ENCODE data around the gene AMMECR1.

The AMMECR1 gene

DNA sequence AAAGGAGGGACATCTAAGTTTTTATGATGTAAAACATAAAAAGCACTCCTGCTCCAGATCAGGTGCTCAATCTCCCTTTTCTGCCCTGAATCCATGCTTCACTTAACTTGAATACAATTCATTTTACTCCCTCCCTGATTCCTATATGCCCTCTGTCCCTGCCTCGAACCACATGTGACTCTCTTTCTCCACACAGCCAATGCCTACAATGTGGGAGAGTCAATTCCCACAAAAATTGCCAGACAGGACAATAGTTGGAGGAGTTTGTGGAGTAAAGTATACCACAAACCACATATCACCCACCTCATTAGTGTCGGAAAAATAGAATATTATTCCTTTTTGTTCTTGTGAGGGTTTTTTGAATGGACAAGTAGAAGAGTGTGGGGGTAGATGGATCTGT lies 9.7 kb downstream of the AMMECR1 start:
- no peaks in the 10 kb centered on the region for H3K4me1 ChIP-seq
- no peak for DNase-seq
- H3K4me3 ChIP-seq (ENCODE audit: low read depth, low read length), result no peak overlapping the region
- H3K36me3 ChIP-seq, result no peaks in the 10 kb centered on the region
- no peak for TF ChIP-seq CTCF (IDR thresholded peaks at IDR 0.05; ENCODE audit: low read depth, low read length)
- no peaks in the 10 kb centered on the region for H3K27me3 ChIP-seq
- no peaks in the 10 kb centered on the region for H3K9me3 ChIP-seq

GRCh38 chrX:110304884-110305283 lies 13.0 kb downstream of the AMMECR1 start:
- DNase-seq, result no peak
- Histone ChIP-seq H3K4me1 (no peaks in the 10 kb centered on the region), H3K27me3 (no peaks in the 10 kb centered on the region), H3K9me3 (no peaks in the 10 kb centered on the region), H3K36me3 (no peaks in the 10 kb centered on the region), H3K4me3 (ENCODE audit: low read depth, low read length) (no peak overlapping the region)
- no peak for TF ChIP-seq CTCF (IDR thresholded peaks at IDR 0.05; ENCODE audit: low read depth, low read length)

DNA sequence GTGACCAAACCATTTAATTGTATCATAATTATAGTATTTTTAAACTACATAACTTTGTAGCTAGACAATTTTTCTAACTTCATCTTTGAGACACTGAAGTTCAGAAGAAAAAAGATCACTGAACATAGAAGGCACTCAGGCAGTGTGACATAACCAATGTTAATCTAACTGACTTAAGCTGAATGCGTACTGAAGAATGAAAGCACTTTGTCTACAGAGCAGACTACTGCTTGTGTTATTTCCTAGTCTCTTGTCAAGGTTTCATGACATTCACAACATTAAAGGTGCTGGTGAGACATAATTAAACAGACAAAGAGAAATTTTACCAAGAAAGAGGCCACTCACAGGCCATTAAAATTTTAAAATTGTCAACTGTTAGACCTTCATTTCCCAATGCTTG lies 13.5 kb downstream of the AMMECR1 start:
- Histone ChIP-seq H3K27me3 (no peaks in the 10 kb centered on the region), H3K36me3 (no peaks in the 10 kb centered on the region), H3K9me3 (no peaks in the 10 kb centered on the region), H3K4me3 (ENCODE audit: low read depth, low read length) (no peak overlapping the region), H3K4me1 (no peaks in the 10 kb centered on the region)
- TF ChIP-seq CTCF (IDR thresholded peaks at IDR 0.05; ENCODE audit: low read depth, low read length), result no peak
- no peak for DNase-seq

GRCh38 chrX:110302975-110303374 lies 14.9 kb downstream of the AMMECR1 start:
- Histone ChIP-seq H3K4me1 (no peaks in the 10 kb centered on the region), H3K4me3 (ENCODE audit: low read depth, low read length) (no peak overlapping the region), H3K36me3 (no peaks in the 10 kb centered on the region), H3K27me3 (no peaks in the 10 kb centered on the region), H3K9me3 (no peaks in the 10 kb centered on the region)
- TF ChIP-seq CTCF (IDR thresholded peaks at IDR 0.05; ENCODE audit: low read depth, low read length), result no peak
- DNase-seq, result no peak

DNA sequence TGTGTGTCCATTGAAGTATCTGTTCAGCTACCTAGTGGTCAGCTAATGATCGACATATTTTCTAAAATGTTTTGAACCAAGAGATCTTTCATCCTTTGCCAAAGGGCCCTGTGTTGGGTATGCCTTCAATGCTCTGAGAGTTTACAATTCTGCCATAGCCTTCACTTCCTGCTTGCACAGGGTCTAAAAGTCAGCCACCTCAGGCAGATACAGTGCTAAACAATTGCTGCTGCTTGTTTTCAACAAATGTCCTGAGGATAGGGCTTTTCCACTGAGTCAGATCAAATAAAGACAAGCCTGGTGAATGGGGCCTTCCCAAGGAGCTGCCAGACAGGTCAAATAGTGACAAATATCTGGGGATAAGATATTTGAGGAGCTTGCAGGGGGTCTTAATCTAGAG lies 16.7 kb downstream of the AMMECR1 start:
- H3K4me1 ChIP-seq, result no peaks in the 10 kb centered on the region
- H3K9me3 ChIP-seq, result no peaks in the 10 kb centered on the region
- TF ChIP-seq CTCF (IDR thresholded peaks at IDR 0.05; ENCODE audit: low read depth, low read length), result no peak
- DNase-seq, result no peak
- no peaks in the 10 kb centered on the region for H3K36me3 ChIP-seq
- H3K4me3 ChIP-seq (ENCODE audit: low read depth, low read length), result no peak overlapping the region
- H3K27me3 ChIP-seq, result no peaks in the 10 kb centered on the region

DNA sequence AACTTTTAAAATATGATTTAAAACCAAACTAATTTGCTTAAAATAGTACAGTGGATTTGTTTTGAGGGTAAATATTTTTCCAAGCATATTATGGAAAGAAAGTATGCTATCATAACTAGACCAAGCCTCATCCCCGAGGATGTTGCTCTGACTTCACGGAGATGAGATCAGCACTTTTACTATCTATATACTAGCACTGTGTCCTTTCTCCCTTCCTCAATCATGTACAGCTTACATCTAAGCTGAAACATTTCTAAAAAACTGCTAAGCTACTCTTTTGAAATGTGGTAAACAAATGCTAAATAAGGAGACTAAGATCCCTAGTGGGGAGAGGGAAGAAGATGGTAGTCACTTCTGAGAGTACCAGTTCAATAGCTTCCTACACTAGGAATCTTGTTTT lies 23.8 kb downstream of the AMMECR1 start:
- Histone ChIP-seq H3K36me3 (no peaks in the 10 kb centered on the region), H3K27me3 (no peaks in the 10 kb centered on the region), H3K9me3 (no peaks in the 10 kb centered on the region), H3K4me1 (no peaks in the 10 kb centered on the region), H3K4me3 (ENCODE audit: low read depth, low read length) (no peak overlapping the region)
- TF ChIP-seq CTCF (IDR thresholded peaks at IDR 0.05; ENCODE audit: low read depth, low read length), result no peak
- no peak for DNase-seq
